ENCODE measurements around the gene LIG1. TPM values are rescaled to one million over a fixed set of nuclear protein-coding genes. Genes with fewer than 3 reads are reported as not detected.

LIG1 gene
- total and polyA plus RNA-seq, 9 of the 15 experiments (the other 6 are each of a cell fraction or from before 2014, with no cell fraction given) = 9.6 to 114 (median 71.1) TPM

- no peak for TF ChIP-seq KAT7 (CRISPR knock-in tag; IDR thresholded peaks at IDR 0.05; ENCODE audit: borderline replicate concordance)
- peak; percentile 74 for TF ChIP-seq L3MBTL2 (IDR thresholded peaks at IDR 0.05)
- TF ChIP-seq SUPT5H (IDR thresholded peaks at IDR 0.05) = peak; percentile 90
- peak; percentile 95 for TF ChIP-seq CXXC5 (CRISPR knock-in tag; IDR thresholded peaks at IDR 0.05)
- TF ChIP-seq TAF15 (IDR thresholded peaks at IDR 0.05; ENCODE audit: low read depth, low read length) = no peak
- TF ChIP-seq ZNF561 (CRISPR knock-in tag; conservative IDR thresholded peaks at IDR 0.05) = no peak
- peak; percentile 94 for TF ChIP-seq SAP30 (IDR thresholded peaks at IDR 0.05; ENCODE audit: borderline replicate concordance, insufficient read depth, low read depth, low read length, poor library complexity, severe bottlenecking)
- TF ChIP-seq ZNF316 (IDR thresholded peaks at IDR 0.05) = 0 out of 2 replicates have a peak, but pooled peaks have one; percentile 12
- no peak; a peak in 3 of 4 replicates for TF ChIP-seq SIN3A (IDR thresholded peaks at IDR 0.05; ENCODE audit: borderline replicate concordance in 2 of 2, control insufficient read depth in 1 of 2, low read depth in 2 of 2, low read length in 2 of 2)
- TF ChIP-seq PHB2 (IDR thresholded peaks at IDR 0.05; ENCODE audit: low read depth) = no peak
- TF ChIP-seq ZMIZ1 (IDR thresholded peaks at IDR 0.05; ENCODE audit: low read depth in 2 of 2, low read length in 2 of 2) = no peak
- TF ChIP-seq MAX (CRISPR knock-in tag; IDR thresholded peaks at IDR 0.05) = peak; percentile 83
- TF ChIP-seq ZNF639 (CRISPR knock-in tag; conservative IDR thresholded peaks at IDR 0.05 in 1 of 2, IDR thresholded peaks at IDR 0.05 in 1 of 2) = peak in 1 of 2 experiments; percentile 90; a peak in 2 of 4 replicates
- no peak for TF ChIP-seq DMBX1 (CRISPR knock-in tag; IDR thresholded peaks at IDR 0.05; ENCODE audit: borderline replicate concordance)
- no peak for TF ChIP-seq ZFP30 (CRISPR knock-in tag; IDR thresholded peaks at IDR 0.05; ENCODE audit: borderline replicate concordance)
- no peak for TF ChIP-seq ZNF165 (CRISPR knock-in tag; IDR thresholded peaks at IDR 0.05; ENCODE audit: borderline replicate concordance)
- TF ChIP-seq ETS2 (tag; IDR thresholded peaks at IDR 0.05; ENCODE audit: borderline replicate concordance, poor library complexity, severe bottlenecking) = no peak
- peak; percentile 85 for TF ChIP-seq POLR2A (conservative IDR thresholded peaks at IDR 0.05)
- TF ChIP-seq E4F1 (CRISPR knock-in tag; IDR thresholded peaks at IDR 0.05; ENCODE audit: borderline replicate concordance) = no peak
These were observed at the start of gene LIG1, which contains the start of gene ZSWIM9 (continued) for GRCh38 chr19:48169939-48170803.

Measured in K562 (cell line).